ENCODE data around the gene SNAPC3.
"Not testable (repeated sequence)": the region's sequence is repeated elsewhere in the genome, so short reads cannot be mapped to it uniquely, and the experiment has no call there.

SNAPC3 gene
- total RNA-seq, result 16.1 to 63.4 (median 35.0) reads per million in 17 experiments

- peak; percentile 95 to 98 (median 96) for DNase-seq
These were observed at the start of gene SNAPC3 for GRCh38 chr9:15422372-15423230. Gene SNAPC3 (plus strand): TSS chr9:15422876. CDS start chr9:15422880, 4 bp downstream.

- no peak for DNase-seq
These were observed 48.8 kb upstream of the SNAPC3 start for GRCh38 chr9:15373881-15374280.

GRCh38 chr9:15374310-15374709, 48.4 kb upstream of the SNAPC3 start:
- peak; percentile 34 to 76 (median 44) for DNase-seq

- no peak for DNase-seq
These were observed 47.9 kb upstream of the SNAPC3 start for GRCh38 chr9:15374825-15375224.

- DNase-seq, result peak in 1 of 4 experiments; percentile 14
These were observed 44.8 kb upstream of the SNAPC3 start for GRCh38 chr9:15377625-15378540.

GRCh38 chr9:15379317-15379716, 43.4 kb upstream of the SNAPC3 start:
- DNase-seq, result not testable (repeated sequence)

GRCh38 chr9:15379888-15380287, 42.8 kb upstream of the SNAPC3 start:
- not testable (repeated sequence) for DNase-seq

- DNase-seq, result no peak
These were observed 41.2 kb upstream of the SNAPC3 start for GRCh38 chr9:15381491-15381890.

- DNase-seq, result peak in 1 of 4 experiments; percentile 17
These were observed 36.2 kb upstream of the SNAPC3 start for GRCh38 chr9:15386465-15386864.

- no peak for DNase-seq
These were observed 33.5 kb upstream of the SNAPC3 start for GRCh38 chr9:15389173-15389572.

GRCh38 chr9:15389631-15390030, 33.0 kb upstream of the SNAPC3 start:
- DNase-seq, result peak in 3 of 4 experiments; percentile 7 to 35 (median 8)

- DNase-seq, result no peak
These were observed 32.5 kb upstream of the SNAPC3 start for GRCh38 chr9:15390201-15390600.

GRCh38 chr9:15392363-15392762, 30.3 kb upstream of the SNAPC3 start:
- DNase-seq, result no peak

- DNase-seq, result peak in 1 of 4 experiments; percentile 16
These were observed 22.3 kb upstream of the SNAPC3 start for GRCh38 chr9:15400281-15400941.

- DNase-seq, result no peak
These were observed 21.4 kb upstream of the SNAPC3 start for GRCh38 chr9:15401266-15401665.

- peak in 2 of 4 experiments; percentile 9 to 30 for DNase-seq
These were observed 19.5 kb upstream of the SNAPC3 start for GRCh38 chr9:15403155-15403554.

- DNase-seq, result no peak
These were observed 18.5 kb upstream of the SNAPC3 start for GRCh38 chr9:15404171-15404570.

- DNase-seq, result peak; percentile 33 to 70 (median 50)
These were observed 5.8 kb upstream of the SNAPC3 start for GRCh38 chr9:15416880-15417279.

GRCh38 chr9:15417626-15418025, 5.0 kb upstream of the SNAPC3 start:
- no peak for DNase-seq

GRCh38 chr9:15420796-15421195, 1.9 kb upstream of the SNAPC3 start:
- DNase-seq, result no peak

GRCh38 chr9:15421532-15421931, 1.1 kb upstream of the SNAPC3 start:
- DNase-seq, result no peak

- no peak for DNase-seq
These were observed 695 bp upstream of the SNAPC3 start for GRCh38 chr9:15421990-15422371.
